Measurements from ENCODE around the gene LMBR1L.

Gene LMBR1L

GRCh38 chr12:49051373-49051764 lies 59.3 kb downstream of the LMBR1L start:
- TF ChIP-seq ZBTB7A (IDR thresholded peaks at IDR 0.05; ENCODE audit: low read depth) (no peak), TAF1 (IDR thresholded peaks at IDR 0.05; ENCODE audit: low read depth) (no peak), YY1 (IDR thresholded peaks at IDR 0.05; ENCODE audit: low read depth) (no peak), TCF12 (IDR thresholded peaks at IDR 0.05; ENCODE audit: low read depth) (no peak), CREB1 (IDR thresholded peaks at IDR 0.05; ENCODE audit: low read depth) (no peak), USF1 (IDR thresholded peaks at IDR 0.05) (no peak), EGR1 (IDR thresholded peaks at IDR 0.05) (no peak), RAD21 (IDR thresholded peaks at IDR 0.05; ENCODE audit: low read depth) (no peak), CEBPB (IDR thresholded peaks at IDR 0.05) (no peak), NFIC (IDR thresholded peaks at IDR 0.05) (no peak), MAX (IDR thresholded peaks at IDR 0.05) (no peak), REST (IDR thresholded peaks at IDR 0.05; ENCODE audit: low read depth) (no peak), FOXM1 (IDR thresholded peaks at IDR 0.05; ENCODE audit: borderline replicate concordance, low read depth) (no peak), TEAD4 (IDR thresholded peaks at IDR 0.05) (no peak), EP300 (IDR thresholded peaks at IDR 0.05; ENCODE audit: borderline replicate concordance) (no peak)

GRCh38 chr12:49050507-49051372 lies 59.9 kb downstream of the LMBR1L start:
- TF ChIP-seq TCF12 (IDR thresholded peaks at IDR 0.05; ENCODE audit: low read depth): no peak

GRCh38 chr12:49049566-49050224 lies 61.0 kb downstream of the LMBR1L start:
- TF ChIP-seq YY1 (IDR thresholded peaks at IDR 0.05; ENCODE audit: low read depth) (no peak), TEAD4 (IDR thresholded peaks at IDR 0.05) (no peak)

GRCh38 chr12:49048953-49049352 lies 61.7 kb downstream of the LMBR1L start:
- TF ChIP-seq NFIC (IDR thresholded peaks at IDR 0.05) (no peak), EP300 (IDR thresholded peaks at IDR 0.05; ENCODE audit: borderline replicate concordance) (no peak), RAD21 (IDR thresholded peaks at IDR 0.05; ENCODE audit: low read depth) (no peak), CEBPB (IDR thresholded peaks at IDR 0.05) (no peak), FOXM1 (IDR thresholded peaks at IDR 0.05; ENCODE audit: borderline replicate concordance, low read depth) (no peak), CREB1 (IDR thresholded peaks at IDR 0.05; ENCODE audit: low read depth) (no peak), YY1 (IDR thresholded peaks at IDR 0.05; ENCODE audit: low read depth) (no peak), EGR1 (IDR thresholded peaks at IDR 0.05) (no peak), REST (IDR thresholded peaks at IDR 0.05; ENCODE audit: low read depth) (no peak), MAX (IDR thresholded peaks at IDR 0.05) (no peak), TCF12 (IDR thresholded peaks at IDR 0.05; ENCODE audit: low read depth) (no peak), ZBTB7A (IDR thresholded peaks at IDR 0.05; ENCODE audit: low read depth) (no peak), USF1 (IDR thresholded peaks at IDR 0.05) (no peak)

Data from Ishikawa (cell line).